G401 (cell line): ENCODE measurements around the gene MTUS2. TPM values are rescaled to one million over a fixed set of nuclear protein-coding genes. Genes with fewer than 3 reads are reported as not detected.
"Not testable (repeated sequence)": the region's sequence is repeated elsewhere in the genome, so short reads cannot be mapped to it uniquely, and the experiment has no call there.

Experiments
- DNase-seq: peaks from one replicate; pipeline ENCODE4 v3.0.0-alpha.2; 2015; ENCODE audit warnings: low spot score
- in situ Hi-C: cut with HindIII; loops from 2 replicates; pipeline ENCODE4 v1.10.0; 2016; ENCODE audit warnings: low sequenced_read_pairs, mixed read lengths
- total RNA-seq: library from RNA; depleted of rRNA; stranded (reverse); fragments of >200 nt; shearing (Covaris generic); gene quantifications from 2 replicates; pipeline ENCODE4 v1.2.3, GENCODE V29; 2014

Gene MTUS2
- total RNA-seq, 1 experiment from 2014 or later: not detected

DNA sequence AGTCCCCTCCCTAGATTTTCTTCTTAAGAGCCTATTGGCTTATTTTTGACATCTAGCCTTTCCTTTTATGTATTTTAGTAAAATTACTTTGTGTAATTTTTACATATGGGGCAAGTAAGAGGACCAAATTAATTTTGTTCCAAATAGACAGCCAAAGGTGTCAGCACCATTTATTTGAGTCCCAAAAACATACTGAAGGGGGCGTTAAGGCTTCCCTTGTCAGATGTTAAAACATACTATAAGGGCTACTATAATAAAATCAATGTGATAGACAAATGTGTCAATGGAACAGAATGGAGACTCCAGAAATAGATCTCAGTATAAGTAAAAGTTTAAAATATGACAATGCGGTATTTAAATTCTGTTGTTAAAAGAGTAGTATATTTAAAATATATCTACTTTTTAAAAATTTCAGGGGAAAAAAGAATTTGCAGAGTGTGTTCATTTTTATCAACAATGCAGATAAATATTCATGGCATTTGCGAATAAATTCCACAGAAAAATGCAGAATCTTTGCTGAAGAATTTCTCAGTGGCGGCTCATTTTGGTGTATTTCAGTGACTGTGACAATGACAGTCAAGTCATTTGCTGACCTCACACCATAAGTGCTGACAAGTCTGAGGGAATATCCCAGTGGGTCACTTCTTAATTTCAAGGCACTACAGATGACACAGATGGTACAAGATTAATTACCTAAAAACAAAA, 133.7 kb downstream of the MTUS2 start:
- in situ Hi-C loops: no loop called here
- DNase-seq: no peak

DNA sequence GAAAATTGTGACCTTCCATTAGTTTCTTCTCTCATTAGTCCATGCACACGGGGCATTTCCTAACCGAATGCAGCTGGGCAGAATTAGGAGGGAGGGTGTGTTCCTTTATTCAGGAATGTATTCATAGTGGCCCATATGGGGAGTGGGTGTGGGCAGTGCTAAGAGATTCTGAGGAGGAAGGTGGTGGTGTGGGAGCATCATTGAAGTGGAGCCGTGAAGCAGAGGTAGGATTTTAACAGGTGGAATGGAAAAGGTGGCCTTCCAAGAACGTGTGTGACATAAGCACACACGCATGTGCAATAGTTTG, 134.2 kb downstream of the MTUS2 start:
- no peak for DNase-seq
- in situ Hi-C loops: no loop called here

DNA sequence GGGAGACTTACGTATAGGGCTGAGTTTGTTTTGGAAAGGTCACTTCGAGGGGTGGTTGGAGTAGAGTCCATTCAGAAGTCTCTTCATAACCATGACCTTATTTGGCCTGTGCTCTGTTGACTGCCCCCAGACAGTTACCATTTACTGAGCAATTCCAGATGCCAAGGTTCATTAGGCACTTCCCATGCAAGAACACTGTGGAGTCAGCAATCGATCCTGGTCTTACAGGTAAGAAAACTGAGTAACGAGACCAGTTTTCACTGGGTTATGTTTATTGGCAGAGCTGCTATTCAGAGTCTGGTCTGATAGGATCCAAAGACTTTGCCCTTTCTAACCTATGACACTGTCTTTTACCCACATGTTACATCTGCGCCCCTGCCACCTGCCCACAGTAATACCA, 134.7 kb downstream of the MTUS2 start:
- DNase-seq: no peak
- in situ Hi-C loops: no loop called here

DNA sequence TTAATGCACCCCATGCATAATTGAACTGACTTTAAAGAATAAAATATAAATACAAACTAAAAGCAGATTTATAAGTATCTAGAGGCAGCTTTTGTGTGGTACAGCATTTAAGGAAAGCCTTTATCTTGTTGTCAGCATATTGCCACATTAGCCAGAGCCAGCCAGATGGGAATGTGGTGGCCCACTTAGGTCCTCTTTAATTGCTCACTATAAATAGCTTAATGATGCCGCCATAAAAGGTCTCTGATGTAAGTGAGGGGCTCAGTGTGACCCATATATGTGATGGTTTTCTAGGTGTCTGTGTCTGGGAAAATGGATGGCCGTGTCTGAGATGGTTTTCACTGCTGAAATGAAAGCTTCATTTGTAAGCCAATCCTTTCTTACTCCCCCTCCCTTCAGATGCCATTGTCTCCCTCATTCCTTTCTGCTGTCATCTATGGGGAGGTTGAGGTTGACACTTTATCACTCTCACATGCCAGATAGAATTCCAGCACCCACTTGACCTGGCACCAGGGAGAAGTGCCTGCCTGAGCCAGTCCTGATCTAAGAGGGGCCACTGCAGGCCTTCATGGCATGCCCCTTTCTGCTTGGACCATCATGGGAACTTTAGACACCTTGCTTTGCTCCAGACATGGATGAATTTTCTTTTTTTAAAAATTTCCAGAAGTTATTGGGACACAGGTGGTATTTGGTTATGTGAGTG, 135.3 kb downstream of the MTUS2 start:
- in situ Hi-C loops: no loop called here
- DNase-seq: no peak

DNA sequence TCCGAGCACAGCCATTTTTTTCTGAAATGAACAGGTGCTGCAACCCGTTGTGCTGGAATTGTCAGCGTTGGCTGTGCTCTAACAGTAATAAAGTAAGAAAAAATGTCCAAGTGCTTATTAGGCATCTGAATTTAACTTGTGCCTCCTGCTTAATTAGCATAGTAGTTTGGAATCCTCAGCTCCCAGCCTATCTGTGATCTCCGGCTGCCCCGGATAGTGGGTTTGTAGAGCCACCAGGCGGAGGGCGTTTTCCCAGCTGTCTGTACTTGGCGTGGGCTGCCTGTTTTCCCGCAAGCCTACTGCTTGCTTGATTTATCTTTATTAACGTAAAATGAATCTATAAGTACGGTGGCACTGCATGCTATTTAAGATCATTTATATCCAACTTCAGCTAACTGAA, 137.9 kb downstream of the MTUS2 start:
- in situ Hi-C loops: no loop called here
- peak; percentile 57 for DNase-seq

DNA sequence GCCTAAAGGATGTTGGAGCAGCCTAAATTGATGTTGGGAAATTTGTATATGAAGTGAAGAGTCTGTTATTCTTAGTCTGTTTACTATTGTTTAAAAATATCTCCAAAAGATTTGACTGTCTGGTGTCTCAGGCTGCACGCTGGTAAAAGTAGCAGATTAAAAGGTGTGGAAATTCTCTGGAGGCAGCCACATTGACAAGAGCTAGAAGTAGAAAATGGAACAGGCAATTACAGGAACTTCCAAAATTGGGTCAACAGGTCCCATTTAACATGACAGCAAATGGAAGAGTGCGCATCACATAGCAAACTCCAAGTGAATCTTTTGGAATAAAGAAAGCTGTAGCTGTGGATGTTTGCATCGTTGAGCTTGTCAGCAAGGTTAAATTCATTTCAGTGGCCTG, 138.3 kb downstream of the MTUS2 start:
- peak; percentile 10 for DNase-seq
- in situ Hi-C loops: no loop called here

DNA sequence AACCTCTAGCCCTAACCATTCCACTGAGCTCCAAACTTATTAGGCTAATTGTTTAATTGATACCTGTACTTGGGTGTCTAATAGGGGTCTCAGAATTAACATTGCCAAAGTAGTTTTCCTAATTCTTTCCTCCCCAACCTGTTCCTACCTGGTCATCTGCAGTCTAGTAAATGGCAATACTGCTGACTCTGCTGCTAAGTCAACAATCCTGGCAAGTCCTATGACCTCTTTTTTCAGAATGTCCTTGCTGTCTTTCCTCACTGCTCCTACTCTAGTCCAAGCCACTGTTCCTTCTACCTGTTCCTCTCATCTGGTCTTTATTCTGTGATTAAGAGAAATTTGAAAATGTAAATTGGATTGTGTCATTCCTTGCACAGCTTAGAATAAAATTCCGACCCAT, 143.9 kb downstream of the MTUS2 start:
- in situ Hi-C loops: no loop called here
- DNase-seq: no peak

DNA sequence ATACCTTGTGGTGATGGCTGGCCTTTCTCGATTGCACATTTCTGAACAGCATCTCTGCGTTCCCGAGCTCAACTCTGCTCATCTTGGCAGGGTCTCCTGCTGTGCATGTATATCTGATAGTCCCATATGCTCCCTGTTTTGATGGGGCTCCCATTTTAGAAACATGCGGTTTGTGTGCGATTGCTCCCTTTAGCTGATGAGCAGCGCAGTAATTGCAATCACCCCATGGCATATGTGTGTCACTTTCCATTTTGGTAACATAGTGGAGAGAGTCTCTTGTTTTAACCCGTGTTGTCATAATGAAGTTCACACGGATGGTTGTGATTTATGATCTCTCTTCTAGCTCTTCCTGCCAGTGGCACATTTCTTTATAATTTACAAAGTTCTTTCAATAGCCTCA, 144.7 kb downstream of the MTUS2 start:
- in situ Hi-C loops: no loop called here
- DNase-seq: no peak

DNA sequence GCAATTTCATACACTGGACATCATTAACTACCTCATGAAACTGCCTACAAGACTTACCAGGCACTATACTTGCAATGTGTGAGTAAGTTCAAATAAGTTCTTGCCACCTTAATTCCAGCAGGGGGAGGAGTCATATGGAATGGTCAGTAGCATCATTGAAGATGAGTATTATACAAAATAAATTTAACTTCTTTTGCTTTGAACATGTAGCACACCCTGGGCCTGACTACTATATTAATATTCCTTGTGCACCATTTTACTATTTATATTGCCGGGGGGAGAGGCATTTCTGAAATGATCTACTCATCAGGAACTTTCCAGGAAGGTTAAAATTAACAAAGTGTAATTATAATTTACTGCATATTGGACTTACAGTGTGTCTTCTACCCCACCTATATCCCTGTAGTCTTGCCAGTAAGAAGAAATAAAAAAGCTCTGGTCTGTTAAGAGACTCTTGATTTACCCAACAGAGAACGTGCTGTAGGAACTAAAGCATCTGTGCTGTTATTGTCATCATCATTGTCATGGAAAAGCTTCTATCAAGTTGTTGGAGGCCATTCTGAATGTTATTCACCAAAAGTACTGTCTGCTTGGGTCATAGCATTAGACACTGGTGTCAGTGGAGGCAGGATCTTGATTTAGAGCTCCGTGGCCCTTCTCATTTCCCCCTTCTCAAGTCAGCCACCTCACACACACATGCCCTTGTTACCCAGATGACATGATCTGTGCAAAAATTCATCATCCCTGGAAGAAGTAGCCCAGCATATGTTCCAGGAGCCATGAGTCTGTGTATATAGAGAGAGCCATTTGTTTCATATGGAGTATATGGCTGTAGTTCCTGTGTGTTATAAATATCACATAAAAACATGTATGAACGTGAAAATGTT, 147.1 kb downstream of the MTUS2 start:
- in situ Hi-C loops: no loop called here
- DNase-seq: no peak

DNA sequence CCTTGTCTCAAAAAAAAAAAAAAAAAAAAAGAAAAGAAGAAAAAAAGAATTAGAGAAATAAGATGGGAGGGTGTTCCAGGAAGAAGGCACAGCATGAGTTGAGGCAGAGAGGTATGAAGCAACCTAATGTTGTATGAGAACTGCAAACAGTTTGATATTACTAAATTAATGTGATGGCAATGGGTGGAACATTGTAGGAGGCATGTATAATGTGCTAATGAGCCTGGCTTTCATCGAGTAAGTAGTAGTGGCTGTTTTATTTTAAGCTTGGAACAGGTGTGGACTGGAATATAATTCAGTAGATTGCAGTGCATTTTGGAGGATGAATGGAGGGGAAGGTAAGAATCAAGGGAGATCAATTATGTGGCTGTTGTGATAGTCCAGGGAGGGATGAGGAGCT, 156.1 kb downstream of the MTUS2 start:
- DNase-seq: no peak
- in situ Hi-C loops: no loop called here

DNA sequence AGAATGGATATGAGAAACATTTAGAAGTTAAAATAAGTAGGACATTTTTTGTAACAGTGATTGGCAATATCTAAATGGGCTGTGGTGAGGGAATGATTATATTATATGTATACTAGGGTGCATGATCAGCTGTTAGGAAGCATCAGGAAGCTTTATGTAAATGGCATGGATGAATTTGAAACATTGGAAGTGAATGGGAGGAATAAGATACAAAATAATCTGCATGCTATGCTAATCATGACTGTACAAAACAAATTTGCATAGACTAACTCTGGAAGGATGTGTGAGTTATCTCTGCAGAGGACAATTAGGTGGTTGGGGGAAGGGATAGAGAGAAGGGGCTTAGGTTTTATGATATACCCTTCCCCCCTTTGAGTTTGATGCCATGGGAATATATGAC, 156.5 kb downstream of the MTUS2 start:
- in situ Hi-C loops: no loop called here

DNA sequence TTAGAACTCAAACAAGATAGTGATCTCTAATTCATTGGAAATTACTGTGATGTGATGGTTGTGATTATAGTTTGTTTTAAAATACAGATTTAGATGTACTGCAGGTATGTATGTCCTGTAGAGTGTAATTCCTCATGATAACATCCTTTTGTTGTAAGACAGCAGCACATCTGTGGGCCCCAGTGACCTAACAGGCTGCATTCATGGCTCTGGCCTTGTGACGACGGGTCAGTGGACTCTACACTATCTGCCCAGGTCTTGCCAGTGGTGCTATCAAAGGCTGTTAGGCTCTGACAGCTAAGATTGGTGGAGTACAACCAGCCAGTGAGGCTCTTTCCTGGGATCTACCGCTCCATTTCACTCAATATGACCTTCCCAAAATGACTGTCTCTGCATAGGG, 158.4 kb downstream of the MTUS2 start:
- in situ Hi-C loops: no loop called here
- no peak for DNase-seq

More for the DNA sequence above, 156.5 kb downstream of the MTUS2 start:
- no peak for DNase-seq

DNA sequence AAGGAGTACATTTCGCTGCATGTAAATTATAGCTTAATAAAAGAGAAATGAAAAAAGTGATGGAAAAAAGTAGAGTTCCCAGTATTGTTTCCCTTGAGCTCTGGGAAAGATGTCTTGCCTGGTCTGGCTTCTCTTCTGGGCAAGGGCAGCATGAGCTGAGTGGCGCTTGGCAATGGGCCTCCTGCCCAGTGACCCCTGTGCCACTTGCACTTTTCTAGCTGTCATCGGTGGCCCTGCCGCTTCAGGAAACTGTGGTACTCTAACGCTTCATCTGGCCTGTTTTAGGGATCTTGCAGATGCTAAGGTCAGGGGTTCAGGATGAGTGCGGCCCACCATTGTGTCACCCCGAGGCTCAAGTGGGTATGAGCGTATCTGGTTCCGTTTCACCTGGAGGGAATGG, 161.4 kb downstream of the MTUS2 start:
- DNase-seq: no peak
- in situ Hi-C loops: no loop called here

DNA sequence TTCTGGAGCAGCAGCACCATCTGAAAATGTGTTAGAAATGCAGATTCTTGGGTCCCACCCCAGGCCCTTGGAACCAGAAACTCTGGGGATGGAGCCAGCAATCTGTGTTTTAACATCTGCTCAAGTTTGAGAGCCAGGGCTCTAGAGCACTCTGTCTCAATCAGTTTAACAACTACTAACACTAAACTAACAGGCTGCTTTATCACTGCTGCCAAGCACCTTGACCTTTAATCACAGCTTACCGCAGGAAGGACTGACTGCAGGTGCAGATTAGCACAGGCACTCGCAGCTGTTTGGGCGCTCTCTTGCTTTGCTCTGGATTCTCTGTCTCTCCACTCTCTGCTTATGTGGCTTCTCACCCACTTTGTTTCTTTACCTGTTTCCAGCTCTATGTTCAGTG, 163.5 kb downstream of the MTUS2 start:
- DNase-seq: no peak
- in situ Hi-C loops: no loop called here

DNA sequence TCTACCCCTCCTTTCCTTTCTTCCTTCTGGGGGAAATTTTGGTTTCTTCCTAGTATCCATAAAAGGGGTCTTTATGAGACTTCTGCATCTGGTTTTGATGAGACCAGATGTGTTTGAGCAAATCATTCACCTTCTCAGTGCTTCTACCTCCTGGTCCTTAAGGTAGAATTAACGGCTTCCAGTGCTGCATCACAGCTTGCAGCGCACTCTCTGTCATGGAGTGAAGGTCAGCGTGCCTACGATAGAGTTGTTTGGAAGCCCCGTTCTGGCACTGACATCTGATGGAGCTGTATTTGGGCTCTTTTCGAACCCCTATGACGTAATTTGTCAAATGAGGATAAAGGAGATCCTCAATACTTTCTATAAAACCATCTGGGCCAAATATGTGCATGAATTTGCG, 164.2 kb downstream of the MTUS2 start:
- in situ Hi-C loops: no loop called here
- DNase-seq: no peak

DNA sequence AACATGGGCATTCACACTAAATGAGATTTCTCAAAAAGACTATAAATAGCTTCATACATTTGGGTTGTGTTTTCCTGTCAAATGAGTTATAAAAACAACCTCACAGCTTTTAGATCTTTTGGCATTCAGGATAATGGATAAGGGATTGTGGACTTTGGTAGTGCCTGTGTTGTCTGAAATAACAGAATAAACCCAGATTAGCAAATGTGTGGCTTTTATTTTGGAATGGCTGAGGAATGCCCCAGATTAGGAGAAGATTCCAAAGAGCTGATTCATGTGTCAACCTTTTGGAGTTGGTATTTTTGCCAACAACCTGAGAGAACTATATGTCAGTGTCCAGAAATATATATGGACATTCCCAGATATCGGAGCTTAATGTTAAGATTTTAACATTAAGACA, 164.7 kb downstream of the MTUS2 start:
- in situ Hi-C loops: no loop called here
- no peak for DNase-seq

DNA sequence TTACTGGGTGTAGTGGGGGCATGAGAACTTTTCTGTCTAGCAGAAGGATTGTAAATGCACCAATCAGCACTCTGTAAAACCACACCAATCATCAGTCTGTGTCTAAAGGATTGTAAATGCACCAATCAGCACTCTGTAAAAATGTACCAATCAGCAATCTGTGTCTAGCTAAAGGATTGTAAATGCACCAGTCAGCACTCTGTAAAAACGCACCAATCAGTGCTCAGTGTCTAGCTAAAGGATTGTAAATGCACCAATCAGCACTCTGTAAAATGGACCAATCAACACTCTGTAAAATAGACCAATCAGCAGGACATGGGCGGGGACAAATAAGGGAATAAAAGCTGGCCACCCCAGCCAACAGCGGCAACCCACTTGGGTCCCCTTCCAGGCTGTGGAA, 170.2 kb downstream of the MTUS2 start:
- in situ Hi-C loops, DNase-seq: not testable (repeated sequence)

DNA sequence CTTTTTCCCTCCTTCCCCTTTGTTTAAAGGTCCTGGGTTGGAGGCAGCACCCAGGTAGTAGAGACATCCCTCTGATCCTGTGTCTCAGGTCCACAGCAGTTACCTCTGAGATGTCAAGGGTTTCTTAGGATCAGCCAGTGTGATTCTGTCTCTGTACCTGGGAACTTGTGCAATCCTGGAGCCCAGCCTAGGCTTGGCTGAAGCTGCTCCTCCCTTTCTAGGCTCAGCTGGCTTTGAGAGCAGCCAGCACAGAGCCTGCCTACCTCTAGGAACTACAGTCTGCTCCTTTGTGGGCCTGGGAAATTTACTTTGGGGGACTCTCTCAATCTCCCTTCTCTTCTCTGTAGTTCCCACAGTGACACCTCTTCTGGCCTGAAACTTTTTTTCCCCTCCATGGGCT, 171.6 kb downstream of the MTUS2 start:
- in situ Hi-C loops: no loop called here
- no peak for DNase-seq

DNA sequence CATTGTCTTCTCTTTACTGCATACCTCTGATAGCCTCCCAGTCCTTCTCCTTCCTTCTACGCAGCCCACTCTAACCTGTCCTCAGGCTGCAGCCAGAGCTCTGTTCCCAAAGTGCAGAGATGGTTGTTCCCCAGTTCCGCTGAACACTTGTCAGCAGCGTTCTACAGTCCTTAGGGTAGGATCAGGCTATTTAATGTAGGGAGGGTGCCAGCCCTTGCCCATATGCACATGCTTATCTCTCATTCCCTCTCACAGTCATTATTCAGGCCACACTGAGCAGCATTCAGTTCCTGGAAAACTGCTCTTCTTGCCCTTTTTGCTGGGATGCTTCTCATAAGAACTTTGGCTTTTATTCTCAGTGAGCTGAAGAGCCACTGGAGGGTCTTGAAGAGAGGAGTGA, 180.7 kb downstream of the MTUS2 start:
- in situ Hi-C loops: no loop called here
- no peak for DNase-seq

DNA sequence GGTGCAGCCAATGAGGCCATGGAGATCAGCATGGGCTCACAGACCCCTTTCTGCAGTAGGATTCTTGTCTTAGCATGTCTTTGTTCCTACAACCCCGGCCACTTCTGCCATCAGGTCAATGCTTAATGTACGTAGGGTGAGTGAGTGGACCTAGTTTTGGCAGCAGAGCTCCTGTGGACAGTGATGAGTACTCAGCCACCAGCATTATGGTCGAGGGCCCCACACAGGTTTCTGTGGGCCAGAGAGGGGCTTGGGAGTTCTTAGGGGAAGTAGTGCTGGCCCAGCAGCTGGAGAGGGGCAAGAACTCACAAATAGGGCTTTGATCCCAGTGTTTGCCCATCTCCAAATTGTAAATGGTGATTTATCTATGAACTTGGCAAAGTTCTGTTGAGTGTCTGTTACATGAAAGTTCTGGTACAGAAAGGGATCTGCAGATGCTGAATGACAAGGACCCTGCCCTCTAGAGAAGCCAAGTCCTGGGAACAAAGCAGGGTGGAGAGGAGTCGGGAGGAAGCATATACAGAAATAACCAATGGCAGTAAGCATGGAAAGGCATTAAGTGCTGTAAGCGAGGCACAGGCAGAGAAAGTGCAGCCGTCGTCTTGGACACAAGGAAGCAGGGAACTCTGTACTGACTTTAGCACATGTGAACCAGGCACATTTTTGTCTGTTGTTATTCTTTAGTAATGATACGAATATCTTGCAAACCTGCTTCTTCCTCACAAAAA, 185.1 kb downstream of the MTUS2 start:
- no peak for DNase-seq
- in situ Hi-C loops: no loop called here
